SH-SY5Y (cell line): ENCODE results near the gene PRMT5.

Source experiments
- GATA2 ChIP-seq: IDR thresholded peaks from 2 replicates; pipeline ENCODE4 v1.6.1; 2011; ENCODE audit warnings: mild to moderate bottlenecking, low read depth, low read length
- GATA3 ChIP-seq: IDR thresholded peaks from 2 replicates; pipeline ENCODE4 v1.6.1; 2011; ENCODE audit warnings: low read depth, mild to moderate bottlenecking, low read length, moderate library complexity

PRMT5 gene

DNA sequence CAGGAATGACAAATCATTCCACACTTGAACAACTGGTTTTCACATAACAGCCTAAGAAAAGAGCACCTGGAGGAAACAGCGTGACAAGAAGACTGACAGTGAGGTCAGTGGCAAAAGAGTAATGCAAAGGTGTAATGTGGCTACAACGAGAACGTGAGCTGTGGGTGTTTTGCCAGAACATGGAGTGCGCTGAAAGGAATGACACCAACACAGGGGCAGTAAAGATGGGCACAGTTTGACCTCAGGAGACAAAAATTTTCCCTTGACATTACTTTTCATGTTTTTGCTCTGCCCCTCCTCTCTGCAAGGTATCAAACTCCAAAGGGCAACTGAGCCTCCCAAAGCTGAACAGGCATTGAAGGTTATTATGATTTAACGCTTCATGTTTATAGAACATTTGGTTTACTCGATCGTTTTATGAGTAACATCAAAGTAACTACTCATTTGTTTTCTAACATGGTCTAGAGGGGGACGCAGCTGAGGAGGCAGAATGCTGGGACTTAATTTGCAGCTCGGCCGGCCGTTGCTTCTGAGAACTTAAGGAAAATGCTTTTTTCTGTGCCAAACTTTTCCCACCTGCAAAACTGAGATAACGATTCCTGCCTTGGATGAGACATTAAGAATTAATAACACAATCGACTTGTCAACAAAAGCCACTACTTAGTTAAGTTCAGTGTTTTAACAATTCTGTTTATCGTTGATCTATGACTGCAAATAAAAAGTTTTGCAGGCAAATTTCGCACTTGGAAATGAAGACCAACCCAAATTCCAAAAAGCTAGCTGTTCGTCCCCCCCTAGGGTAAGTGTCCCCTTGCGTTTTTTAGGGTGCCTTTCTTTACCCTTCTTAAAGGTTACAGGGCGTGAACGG lies 26.8 kb upstream of the PRMT5 start:
- TF ChIP-seq GATA3 (no peak), GATA2 (no peak)

DNA sequence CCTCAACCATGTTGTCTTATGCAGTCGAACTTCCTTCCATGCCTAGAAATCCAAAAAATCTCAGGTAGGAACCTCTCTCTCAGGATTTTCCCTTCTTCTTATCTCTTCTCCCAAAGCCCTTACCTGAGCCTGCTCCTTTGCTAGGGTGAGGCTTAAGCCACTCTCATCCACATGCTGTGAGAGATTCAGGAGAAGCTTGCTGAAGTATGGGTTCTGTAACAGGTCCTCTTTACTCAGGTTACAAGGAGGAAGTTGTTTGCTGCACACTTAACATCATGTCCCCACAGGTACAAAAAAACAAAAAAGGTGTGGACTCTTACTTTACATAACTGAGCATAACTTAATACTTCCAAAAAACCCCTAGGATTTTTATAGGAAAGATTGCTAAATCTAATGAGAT lies 23.2 kb upstream of the PRMT5 start:
- TF ChIP-seq GATA2 (no peak), GATA3 (no peak)

DNA sequence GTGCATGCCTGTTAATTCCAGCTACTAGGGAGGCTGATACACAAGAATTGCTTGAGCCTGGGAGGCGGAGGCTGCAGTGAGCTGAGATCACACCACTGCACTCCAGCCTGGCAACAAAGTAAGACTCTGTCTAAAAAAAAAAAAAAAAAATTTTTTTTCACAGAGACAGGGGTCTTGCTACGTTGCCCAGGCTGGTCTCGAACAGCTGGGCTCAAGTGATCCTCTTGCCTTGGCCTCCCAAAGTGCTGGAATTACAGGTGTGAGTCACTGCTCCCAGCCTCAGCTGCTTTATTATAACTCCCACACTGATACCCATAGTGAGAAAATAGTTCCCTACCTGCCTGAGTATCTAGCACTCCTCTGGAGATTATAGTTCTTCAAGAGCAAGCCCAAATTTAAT lies 16.5 kb upstream of the PRMT5 start:
- TF ChIP-seq GATA2 (no peak), GATA3 (no peak)

DNA sequence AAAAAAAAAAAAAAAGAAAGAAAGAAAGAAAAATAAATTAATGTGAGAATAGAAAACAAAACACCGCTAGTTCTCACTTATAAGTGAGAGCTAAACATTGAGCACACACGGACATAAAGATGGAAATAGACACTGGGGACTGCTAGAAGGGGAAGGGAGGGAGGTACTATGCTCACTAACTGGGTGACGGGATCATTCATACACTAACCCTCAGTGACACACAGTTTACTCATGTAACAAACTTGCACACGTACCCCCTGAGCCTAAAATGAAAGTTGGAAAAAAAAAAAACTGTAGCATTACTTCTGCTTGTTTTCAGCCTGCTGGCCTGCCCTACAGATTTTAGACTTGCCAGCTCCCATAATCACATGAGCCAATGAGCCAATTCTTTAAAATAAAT lies 10.5 kb upstream of the PRMT5 start:
- no peak for TF ChIP-seq GATA2
- no peak for TF ChIP-seq GATA3

GRCh38 chr14:22935156-22935555 lies 6.0 kb upstream of the PRMT5 start:
- TF ChIP-seq GATA3 (no peak), GATA2 (no peak)

DNA sequence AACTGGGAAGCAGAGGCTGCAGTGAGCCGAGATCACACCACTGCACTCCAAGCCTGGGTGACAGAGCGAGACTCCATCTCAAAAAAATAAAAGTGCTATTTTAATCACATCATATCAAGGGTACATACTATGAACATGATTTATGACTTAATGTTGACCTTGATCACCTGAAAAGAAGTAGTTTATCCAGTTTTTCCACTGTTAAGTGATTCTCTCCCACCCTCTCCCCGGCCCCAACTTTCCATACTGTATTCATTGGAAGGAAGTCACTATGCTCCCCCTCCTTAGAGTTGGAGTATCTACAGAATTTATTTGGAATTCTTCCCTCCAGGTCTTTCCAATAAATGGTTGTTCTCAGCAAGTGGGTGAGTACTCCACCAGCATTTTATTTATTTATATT lies 3.0 kb upstream of the PRMT5 start:
- TF ChIP-seq GATA3 (no peak), GATA2 (no peak)

GRCh38 chr14:22929961-22930364 lies 787 bp upstream of the PRMT5 start:
- TF ChIP-seq GATA3 (no peak), GATA2 (no peak)

- no peak for TF ChIP-seq GATA3
- no peak for TF ChIP-seq GATA2
Measured at GRCh38 chr14:22928237-22929103, 706 bp downstream of the PRMT5 start.

DNA sequence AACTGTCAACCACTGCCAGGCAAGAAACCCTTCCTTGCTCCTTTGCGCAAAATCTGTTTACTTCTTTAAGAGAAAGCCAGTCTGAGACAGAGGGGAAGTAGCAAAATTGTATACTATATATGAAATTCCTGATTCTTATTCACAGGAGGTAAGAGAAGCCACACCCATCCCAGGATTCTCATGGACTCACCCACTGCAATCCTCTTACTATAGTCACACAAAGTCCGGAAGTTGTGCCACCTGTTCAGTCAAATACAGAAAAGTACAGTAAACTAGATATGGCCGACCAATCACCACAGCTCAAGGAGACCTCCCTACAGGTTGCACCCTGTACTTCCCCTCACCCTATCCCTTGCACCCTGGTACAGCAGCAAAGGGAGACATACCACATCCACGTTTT lies 2.9 kb downstream of the PRMT5 start:
- TF ChIP-seq GATA3 (no peak), GATA2 (no peak)

GRCh38 chr14:22925513-22925912 lies 3.7 kb downstream of the PRMT5 start:
- no peak for TF ChIP-seq GATA2
- TF ChIP-seq GATA3: no peak

GRCh38 chr14:22923746-22924145 lies 5.4 kb downstream of the PRMT5 start:
- TF ChIP-seq GATA3 (no peak), GATA2 (no peak)

GRCh38 chr14:22922294-22922693 lies 6.9 kb downstream of the PRMT5 start:
- TF ChIP-seq GATA3 (no peak), GATA2 (no peak)

- no peak for TF ChIP-seq GATA3
- no peak for TF ChIP-seq GATA2
Measured at GRCh38 chr14:22920697-22921096, 8.5 kb downstream of the PRMT5 start.

DNA sequence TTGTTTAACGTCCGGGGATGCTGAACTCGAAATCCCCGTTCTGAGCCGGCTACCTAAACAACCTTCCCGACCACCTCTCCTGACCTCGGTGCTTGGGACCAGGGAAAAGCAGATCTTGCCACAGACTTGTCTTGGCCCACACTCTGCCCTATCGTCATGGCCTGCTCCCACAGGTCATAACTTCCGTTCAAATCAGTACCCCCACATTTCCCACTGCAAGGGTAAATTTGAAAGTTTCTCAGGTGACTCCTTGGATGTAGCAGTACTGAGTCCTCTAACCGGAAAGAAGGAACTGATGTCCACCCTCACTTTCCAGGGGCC lies 9.6 kb downstream of the PRMT5 start:
- TF ChIP-seq GATA3 (no peak), GATA2 (no peak)

- TF ChIP-seq GATA3: no peak
- no peak for TF ChIP-seq GATA2
Measured at GRCh38 chr14:22918804-22919600, 10.2 kb downstream of the PRMT5 start, which contains the start of gene RBM23. TSS of gene RBM23 (minus strand) at chr14:22919149.
